Activated T-cell treated with anti-CD3 and anti-CD28 coated beads, Interleukin-2, amount 50 U/mL, for 48 hours (primary cell): Measurements from ENCODE around the gene PREP.
"Not testable (repeated sequence)": the region's sequence is repeated elsewhere in the genome, so short reads cannot be mapped to it uniquely, and the experiment has no call there.

Source experiments
- DNase-seq, 2 experiments: peaks; one replicate each; pipeline ENCODE4 v3.0.0-alpha.2; 2020

The PREP gene

DNA sequence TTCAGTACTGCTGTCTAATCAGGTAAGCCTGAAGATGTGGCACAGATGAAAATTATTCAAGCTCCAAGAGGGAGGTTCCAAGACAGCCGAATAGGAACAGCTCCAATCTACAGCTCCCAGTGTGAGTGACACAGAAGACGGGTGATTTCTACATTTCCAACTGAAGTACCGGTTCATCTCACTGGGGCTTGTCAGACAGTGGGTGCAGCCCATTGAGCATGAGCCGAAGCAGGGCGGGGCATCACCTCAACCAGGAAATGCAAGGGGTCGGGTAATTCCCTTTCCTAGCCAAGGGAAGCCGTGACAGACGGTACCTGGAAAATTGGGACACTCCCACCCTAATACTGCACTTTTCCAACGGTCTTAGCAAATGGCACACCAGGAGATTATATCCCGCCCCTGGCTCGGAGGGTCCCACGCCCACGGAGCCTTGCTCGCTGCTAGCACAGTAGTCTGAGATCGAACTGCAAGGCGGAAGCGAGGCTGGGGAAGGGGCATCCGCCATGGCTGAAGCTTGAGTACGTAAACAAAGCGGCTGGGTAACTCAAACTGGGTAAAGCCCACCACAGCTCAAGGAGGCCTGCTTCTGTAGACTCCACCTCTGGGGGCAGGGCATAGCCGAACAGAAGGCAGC lies 64.4 kb downstream of the PREP start:
- not testable (repeated sequence) for DNase-seq

DNA sequence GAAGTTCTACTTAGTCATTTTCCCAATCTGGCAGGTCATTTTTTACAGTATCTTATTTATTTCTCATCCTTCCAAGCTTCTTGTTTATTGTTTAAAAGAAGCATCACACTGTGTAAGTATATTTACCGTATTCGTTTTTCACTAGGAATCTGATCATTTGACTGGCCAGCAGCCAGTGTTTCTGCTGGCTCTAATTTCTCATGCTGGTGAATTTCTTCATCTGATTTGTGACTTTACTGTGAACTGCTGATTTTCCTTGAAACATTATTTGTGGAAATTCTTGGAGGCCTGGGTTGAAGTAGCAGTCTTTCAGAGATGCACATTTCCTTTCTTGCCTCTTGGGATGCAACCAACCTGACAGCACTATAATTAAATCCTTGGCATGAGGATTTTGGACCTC lies 65.9 kb downstream of the PREP start:
- DNase-seq, result no peak

DNA sequence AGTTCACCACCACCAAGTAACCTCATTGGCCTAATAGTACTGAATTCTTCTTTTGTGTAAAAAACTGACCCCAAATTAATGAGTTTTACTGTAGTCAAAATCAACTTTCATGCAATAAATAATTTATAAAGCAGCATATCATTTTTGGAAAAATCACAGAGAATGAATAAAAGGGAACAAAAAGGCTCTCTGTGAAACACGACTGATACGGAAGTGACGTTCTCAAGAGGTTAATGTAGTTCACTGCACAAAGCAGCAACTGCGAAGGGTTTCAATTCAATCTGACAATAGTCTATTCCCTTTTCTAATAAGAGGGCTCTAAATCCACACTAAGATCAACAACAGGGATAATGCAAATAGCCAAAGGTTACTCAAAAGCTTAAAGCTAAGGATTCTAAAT lies 70.3 kb downstream of the PREP start:
- no peak for DNase-seq

DNA sequence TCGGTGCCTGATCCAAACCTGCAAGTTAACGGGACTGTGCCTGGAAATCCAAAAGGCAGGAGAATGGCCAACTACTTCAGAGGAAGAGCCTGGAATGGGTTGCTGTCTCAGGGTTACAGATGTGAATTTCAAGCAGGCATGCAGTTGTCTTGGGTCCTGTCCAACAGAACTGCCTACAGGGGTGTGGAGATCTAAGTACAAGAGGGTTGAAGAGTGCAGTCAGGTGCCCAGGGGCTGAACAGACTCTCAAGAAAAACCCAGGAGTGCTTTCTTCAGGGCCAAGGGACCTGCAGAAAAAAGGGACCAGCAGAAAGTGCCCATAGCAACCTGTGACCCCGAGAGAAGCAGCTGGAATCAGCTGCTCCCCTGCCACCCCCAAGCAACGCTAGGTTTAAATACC lies 71.0 kb downstream of the PREP start:
- DNase-seq, result no peak

DNA sequence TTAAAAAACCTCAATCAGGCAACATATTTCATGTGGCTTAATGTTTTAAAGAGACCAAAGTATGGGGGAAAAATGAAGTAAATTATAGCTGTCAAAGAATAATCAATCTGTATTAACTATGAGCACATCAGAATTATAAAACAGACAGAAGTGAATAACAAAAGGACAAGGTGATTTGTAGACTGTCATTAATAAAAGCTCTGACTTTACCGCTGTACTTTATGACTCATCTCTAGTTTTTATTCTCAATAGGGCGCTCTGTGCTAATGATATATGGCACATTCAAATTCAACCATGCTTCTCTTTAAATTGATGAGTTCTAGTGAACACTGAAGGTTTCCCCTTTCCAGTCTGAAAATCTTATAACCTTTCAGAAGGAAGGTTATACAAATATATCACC lies 72.0 kb downstream of the PREP start:
- no peak for DNase-seq

DNA sequence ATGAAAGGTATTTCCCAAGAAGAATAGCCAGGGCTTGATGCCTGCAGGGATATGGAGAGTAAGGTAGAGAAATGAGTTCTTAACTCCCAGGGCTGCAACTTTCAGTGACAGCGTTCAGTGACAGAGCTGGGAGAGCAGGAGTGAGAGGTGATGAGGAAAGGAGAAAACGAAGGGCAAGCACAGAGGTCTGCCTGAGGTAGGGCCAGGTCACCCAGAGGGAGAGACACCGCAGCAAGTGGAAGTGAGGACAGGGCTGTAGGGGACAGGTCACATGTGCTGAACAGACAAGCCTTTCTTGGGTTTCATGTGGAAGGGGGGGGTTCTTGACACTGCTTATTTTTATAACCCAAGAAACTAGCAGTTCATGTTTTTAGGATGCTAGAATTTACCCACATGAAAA lies 72.5 kb downstream of the PREP start:
- no peak for DNase-seq

DNA sequence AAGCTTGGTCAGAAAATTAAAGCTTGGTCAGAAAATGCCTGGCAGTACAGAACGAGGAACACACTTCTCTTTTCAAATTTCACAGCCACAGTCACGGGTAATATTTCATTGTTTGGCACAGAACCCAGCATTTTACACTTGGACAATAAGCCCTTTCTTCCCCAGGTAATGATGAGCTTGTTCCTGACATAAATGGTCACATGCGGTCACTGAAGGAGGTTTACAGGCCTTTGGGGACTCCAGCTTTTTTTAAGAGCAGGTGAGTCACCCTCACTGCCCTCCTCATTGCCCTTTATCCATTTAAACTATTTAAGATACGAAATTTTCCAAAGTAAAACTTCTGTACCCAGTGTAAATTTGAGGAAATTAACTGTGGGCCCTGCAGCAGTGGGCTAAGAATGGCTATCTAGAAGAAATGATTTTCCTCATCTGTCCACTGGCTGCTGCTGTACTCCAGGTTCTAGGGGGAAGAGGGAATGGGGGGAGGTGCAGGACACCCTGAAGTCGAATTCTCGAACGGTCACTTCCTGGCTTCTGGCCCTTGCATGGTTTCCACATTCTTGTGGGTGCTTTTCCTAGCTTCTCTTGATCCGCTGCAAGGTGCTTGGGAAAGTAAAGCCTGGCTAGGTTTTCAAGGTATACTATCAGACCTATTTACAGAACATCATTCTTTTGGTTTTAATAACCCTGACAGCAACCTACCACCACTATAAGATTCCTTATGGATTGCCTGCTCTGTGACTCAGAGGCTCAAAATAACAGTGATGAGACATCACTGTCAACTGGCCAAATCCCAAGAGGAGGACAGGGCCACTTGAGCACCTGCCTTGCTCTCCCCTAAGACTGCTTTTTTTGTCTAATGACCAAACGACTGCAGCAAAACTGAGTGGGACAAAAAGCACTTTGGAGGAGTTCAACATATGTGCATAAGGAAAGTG lies 75.8 kb downstream of the PREP start:
- no peak for DNase-seq

DNA sequence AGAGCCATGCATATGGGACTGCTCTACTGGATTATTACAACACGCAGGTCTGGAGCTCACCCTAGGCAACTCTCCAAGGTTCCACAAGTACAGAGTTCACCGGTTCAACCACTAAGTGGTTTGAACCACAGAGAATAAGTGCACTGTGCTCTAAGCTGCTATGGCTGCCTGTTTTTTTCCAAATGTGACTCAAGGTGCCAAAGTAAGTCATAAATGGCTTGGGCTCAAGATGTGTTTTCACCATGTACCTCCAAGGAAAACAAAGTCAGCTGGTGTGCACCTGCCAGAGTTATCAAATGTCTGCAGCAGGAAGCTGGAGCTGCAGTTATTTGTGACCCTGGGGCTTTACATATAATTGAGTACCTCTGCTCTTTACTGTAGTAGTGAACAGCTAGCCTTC lies 76.7 kb downstream of the PREP start:
- DNase-seq, result no peak

DNA sequence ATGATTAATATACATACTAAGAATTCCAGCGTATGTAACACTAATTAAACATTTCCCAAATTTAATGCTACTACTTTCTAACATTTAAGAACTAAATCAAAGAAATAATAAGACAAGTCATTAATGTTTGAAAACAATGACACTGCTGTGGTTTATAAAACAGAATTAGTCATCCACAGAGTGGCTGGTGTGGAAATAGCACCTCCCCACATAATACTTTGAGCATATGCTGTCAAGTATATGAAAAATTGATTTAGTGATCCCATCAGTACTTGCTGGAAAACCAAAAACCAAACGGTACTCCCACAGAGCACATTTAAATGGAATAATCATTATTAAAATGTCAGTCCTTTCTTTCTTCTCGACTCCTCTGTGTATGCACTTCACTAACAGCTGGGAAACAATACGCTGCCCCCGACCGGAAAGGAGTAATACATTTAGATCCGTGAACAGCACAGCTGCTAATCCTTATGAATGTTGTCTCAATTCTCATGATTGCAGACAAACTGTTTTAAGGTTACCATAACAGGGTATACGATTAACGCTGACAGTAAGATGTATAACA lies 78.4 kb downstream of the PREP start:
- no peak for DNase-seq

DNA sequence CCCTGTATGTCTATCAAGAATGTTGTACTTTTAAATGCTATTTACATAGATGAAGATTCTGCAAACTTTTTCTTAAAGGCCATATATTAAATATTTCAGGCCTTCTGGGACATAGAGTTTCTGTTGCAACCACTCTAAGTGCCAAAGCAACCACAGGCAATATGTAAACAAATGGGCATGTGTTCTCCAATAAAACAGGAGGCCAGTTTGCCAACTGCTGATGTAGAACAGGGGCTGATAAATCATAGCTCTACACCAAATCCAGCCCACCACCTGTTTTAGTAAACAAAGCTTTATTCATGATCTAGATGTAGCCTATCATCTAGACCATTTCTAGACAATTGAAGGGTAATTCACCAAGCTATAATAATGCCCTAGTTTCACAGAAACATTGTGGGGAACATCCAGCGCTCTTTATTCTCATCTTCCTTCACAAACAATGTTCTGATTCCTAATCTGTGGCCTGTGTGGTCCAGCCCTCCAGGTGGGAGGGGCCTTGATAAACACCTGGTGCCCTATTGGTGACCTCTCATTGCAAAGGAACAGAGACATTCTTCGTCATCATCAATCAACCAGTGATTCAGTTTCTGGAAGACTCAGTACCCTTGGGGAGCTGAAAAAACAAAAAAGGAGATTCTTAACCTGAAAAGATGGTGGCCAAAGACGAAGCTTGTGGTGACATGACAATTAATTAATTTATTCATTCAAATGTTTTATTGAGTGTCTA lies 80.2 kb downstream of the PREP start:
- DNase-seq, result no peak

DNA sequence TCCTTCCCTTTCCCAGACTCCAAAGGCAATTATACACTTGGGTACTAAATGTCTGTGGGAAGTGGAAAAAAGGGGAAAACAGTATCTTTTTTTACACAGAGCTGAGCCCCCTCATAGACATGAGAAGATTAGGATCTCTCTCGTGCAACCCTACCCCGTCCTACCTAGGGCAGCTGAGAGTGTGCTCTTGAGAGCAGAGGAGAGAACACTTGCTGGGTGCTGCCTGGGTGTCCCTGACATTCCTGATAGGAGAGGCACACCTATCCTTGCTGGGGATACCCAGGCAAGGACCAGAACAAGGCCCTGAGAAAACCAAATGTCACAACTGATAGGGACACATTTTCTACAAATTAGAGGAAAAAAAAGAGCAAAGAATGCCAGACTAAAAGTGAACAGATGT lies 81.2 kb downstream of the PREP start:
- DNase-seq, result no peak

DNA sequence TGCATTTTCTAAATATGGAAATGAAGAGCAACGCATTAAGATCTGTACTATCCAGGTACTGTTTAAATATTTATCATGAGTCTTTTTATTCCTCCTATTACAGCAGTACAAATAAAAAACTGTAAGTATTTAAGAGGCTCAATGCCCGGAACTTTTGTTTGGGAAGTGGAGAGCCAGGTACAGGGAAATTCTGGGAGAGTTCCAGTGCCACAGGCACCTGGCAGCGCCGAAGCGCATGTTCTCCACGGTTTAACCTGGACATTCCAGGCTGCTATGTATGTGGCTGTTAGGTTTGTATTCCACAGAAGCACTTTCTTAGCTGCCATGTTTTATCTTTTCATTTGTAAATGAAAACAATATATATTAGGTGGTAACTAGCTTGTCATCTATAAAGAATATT lies 81.7 kb downstream of the PREP start:
- no peak for DNase-seq

DNA sequence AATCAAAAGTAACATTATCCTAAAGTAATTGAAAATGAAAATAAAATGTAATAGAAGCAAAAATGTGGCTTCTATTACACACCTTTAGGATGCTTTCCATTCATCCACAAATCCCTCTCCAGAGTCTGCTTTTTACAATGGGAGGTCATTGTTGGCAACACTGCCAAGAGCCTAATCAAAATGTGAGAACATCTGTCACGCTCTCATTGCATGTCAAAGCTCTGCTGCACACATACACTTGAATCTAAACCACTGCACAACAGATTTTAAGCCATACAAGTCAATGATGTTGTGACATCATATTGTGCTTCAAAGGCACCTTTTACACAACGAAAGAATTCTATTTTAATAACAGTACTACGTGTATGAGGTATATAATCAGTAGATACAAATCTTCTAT lies 82.1 kb downstream of the PREP start:
- no peak for DNase-seq

DNA sequence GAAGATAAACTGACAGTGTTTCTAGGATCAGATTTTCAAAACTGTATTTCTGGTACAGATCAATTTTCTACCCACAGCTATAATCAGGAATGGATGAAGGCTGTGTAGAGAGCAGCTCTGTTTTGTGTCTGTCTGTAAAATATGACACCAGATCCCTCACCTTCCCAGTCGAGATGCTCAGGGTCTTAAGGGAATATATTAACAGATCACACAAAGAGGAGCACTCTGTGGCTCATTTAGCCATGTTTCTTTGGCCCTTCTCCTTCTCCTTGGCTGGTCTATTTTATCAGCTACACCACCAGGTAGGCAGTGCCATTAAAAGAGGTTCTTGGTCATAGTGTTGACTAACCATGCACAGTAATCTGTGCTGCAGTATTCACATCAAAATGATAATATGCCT lies 82.6 kb downstream of the PREP start:
- DNase-seq, result no peak

DNA sequence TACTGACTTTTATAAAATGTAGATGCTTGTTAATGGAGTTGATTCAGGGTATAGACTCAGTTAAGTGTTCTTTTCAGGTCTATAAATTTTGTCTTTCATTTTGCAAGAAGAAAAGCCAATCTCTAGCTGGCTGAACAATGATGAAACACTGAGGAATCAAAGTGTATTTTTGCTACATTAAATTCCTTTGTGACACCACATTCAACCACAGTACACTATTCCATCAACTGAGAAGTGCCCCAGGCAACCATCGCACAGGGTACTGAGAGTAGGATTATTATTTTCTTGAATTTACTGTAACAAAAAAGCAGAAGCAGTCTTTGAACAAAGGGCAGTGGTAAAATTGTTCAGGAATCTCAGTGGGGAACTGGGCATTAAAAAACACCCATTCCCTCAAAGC lies 83.6 kb downstream of the PREP start:
- no peak for DNase-seq

DNA sequence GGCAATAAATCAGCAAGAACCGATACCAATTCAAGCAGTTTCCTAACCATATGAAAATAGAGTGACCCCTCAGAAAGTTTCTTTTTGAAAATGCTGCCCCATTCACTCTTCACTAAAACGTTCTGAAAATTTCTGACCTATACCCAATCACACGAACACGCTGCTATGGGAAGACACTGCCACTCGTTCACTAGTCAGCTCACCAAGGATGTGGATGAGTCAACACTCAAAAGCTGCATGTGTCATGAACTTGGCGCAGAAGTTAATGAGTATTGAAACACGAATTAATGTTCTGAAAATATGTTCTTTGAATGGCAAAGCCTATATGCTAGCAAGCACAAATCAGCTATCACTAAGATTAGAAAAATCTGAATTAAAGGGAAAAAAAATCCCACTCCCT lies 84.2 kb downstream of the PREP start:
- DNase-seq, result no peak

DNA sequence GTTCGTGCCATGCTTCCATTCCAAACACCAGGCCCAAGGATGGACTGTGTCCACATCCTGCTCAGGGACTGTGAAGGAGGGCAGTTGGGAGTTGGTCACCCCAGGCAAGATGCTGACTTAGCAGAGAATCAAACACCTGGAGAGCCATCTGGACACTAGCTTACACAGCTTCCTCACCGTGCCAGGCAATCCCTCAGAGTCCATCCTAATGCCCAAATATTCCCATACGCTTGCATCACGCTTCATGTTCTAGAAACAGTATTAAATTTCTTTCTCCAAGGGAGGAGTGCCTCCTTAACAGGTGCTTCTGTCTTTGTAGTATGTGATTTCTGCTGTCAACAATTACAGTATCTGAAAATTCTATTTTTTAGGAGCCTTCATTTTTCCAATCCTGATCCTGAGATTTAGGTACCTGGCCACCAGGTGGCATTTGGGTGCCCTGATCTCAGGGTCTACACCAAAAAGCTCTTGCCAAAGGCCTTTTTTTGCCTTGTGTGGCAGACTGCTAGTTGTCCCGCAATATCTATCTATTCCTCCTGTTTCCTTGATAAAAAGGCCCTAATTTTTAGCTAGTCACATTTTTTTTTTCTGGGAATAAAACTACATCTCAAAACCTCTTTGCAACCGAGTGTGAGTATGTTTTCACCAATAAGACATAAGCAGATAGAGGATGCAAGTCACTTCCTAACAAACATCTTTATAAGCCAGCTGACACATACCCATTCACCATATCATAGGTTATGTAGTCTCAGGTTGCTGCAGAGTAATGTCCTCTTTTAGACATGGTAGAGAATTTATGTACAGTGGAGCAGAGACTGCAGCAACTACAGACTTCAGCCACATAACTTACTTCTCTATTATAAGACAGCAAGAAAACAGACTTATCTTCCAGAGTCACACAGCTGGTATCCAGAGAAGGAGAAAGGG lies 85.0 kb downstream of the PREP start:
- no peak for DNase-seq

DNA sequence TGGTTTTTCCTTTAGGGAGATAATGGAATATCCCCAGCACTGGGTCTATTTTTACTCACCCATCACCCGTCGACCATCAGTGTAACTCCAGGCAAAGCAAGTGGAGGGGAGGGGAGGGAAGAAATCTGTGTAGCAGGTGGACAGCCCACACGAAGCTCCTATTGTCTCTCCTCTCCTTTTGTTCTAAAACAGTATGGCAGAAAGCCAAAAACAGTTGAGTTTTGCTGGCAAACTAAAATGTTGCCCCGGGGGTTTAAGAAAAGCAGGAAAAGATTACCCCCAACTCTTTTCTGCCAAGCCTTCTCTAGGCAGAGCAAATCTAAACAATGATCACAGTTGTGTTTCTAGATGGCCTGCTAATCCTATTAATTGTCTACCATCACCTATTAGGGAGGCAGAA lies 89.7 kb downstream of the PREP start:
- DNase-seq, result no peak

DNA sequence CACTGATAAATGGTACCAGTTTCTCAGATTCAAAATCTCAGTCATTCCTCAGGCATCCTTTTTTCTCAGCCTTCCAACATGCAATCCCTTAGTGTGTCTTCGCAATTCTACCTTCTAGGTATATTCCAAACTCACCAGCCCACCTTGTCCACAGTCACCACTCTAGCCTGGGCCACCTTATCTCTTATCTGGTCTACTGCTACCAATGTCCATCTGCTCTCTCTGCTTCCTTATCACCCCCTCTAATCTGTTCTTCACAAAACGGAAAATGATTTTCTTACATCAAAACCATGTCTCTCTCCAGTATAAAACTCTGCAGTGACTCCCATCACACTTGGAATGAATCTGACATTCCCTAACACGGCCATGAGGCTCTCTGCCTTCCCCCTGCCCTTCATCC lies 91.9 kb downstream of the PREP start:
- DNase-seq, result no peak

DNA sequence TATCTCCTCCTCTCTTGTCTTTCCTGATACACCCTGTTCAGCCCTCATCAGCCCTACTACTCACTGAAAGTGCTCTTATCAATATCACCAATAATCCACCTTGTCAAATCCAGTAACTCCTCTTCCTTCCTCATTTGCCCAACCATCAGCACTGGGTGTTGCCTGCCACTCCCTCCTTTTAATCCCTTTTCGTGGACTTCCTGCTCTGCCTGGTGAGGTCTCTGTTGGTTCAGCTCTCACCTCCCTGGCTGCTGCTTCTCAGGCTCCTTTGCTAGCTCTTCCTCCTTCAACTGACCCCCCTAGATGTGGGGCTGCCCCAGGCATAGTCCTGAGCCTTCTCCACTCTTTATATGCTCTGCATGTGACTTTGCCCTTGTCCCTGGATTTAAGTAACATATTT lies 92.5 kb downstream of the PREP start:
- DNase-seq, result no peak

DNA sequence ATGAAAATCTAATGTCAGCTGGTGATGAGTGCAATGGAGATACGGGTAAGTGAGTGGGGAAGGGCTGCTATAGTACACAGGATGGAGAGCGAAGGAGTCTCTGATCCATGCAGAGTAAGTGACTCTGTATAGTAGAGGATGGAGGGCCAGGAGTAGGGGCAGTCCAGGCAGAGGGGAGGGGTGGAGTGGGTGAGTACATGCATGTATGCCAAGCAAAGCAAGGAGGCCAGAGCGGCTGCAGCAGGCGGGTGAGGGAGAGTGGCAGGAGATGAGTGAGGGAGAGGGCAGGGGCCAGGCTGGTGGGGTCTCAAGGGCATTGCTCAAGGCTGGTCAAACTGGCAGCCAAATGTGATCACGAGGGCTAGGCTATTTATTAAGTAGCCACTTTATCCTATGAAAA lies 94.0 kb downstream of the PREP start:
- no peak for DNase-seq

DNA sequence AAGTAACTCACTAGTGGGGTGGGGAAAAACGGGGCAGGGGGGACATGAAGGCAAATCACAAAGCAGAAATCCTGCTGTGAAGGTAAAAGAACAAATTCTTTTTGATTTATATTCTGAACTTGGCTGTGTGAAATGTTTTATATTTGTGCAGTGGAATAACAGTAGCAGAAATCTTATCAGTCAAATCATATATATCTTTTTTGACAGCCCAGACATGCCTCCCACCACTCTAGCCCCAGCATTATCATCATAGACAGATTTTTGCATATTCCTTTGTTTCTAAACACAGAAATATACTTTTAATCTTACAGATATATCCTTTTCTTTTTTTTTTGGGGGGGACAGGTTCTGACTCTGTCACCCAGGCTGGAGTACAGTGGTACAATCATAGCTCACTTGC lies 97.4 kb downstream of the PREP start:
- DNase-seq, result no peak

DNA sequence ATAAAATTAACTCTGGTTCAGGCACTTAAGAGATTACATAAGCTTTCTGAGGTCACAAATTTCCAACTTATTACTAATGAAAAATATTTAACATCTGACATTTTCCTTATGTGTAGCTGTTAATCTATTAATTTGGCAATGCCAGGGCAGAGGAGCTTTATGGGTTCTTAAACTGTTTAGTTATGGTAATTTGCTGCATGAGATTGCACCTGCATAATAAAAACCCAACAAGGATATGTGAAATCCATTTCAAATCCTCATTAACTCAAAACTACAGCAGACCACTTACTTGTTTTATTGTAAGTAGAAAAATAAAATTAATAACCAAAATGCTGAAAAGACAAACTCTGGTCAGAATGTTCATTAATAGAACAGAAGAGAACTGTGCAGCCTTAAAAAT lies 98.1 kb downstream of the PREP start:
- DNase-seq, result no peak
